GM19025 (cell line): ENCODE results near the gene STXBP1.

Experiments
- ATAC-seq: cut with Tn5 transposase; IDR thresholded peaks from one replicate; pipeline ENCODE4 v1.9.1; 2021; ENCODE audit warnings: mild to moderate bottlenecking, low read depth, moderate library complexity; ENCODE audit not compliant: unreplicated experiment

Gene STXBP1

GRCh38 chr9:127644146-127644827 is 32.2 kb downstream of the STXBP1 start:
- ATAC-seq = no peak

- ATAC-seq = no peak
These were observed 32.9 kb downstream of the STXBP1 start for GRCh38 chr9:127644943-127645342.

- no peak for ATAC-seq
These were observed 35.4 kb downstream of the STXBP1 start for GRCh38 chr9:127647451-127647850.

GRCh38 chr9:127650518-127650917 is 38.4 kb downstream of the STXBP1 start:
- no peak for ATAC-seq

- no peak for ATAC-seq
These were observed 39.9 kb downstream of the STXBP1 start for GRCh38 chr9:127651697-127652610.

- ATAC-seq = no peak
These were observed 40.7 kb downstream of the STXBP1 start for GRCh38 chr9:127652733-127653132.

- ATAC-seq = no peak
These were observed 42.5 kb downstream of the STXBP1 start for GRCh38 chr9:127654619-127655018.

GRCh38 chr9:127658428-127658827 is 46.4 kb downstream of the STXBP1 start:
- ATAC-seq = no peak

- no peak for ATAC-seq
These were observed 49.0 kb downstream of the STXBP1 start for GRCh38 chr9:127660886-127661741.

- ATAC-seq = no peak
These were observed 50.5 kb downstream of the STXBP1 start for GRCh38 chr9:127662617-127663016.

GRCh38 chr9:127664324-127664677 is 52.2 kb downstream of the STXBP1 start:
- no peak for ATAC-seq

GRCh38 chr9:127664678-127665507 is 52.8 kb downstream of the STXBP1 start:
- ATAC-seq = no peak

GRCh38 chr9:127667127-127667844 is 55.2 kb downstream of the STXBP1 start:
- no peak for ATAC-seq

- ATAC-seq = no peak
These were observed 55.8 kb downstream of the STXBP1 start for GRCh38 chr9:127667906-127668305.

- no peak for ATAC-seq
These were observed 61.2 kb downstream of the STXBP1 start for GRCh38 chr9:127673234-127673633.

- ATAC-seq = no peak
These were observed 64.6 kb downstream of the STXBP1 start for GRCh38 chr9:127676638-127677037.

- ATAC-seq = no peak
These were observed 67.4 kb downstream of the STXBP1 start for GRCh38 chr9:127679506-127679905.

GRCh38 chr9:127680226-127680625 is 68.1 kb downstream of the STXBP1 start:
- no peak for ATAC-seq

- no peak for ATAC-seq
These were observed 68.8 kb downstream of the STXBP1 start for GRCh38 chr9:127680846-127681245.
